Brain microvascular endothelial cell (primary cell): ENCODE measurements around the gene THAP11.

Source experiments
- DNase-seq: peaks from one replicate; pipeline ENCODE4 v3.0.0-alpha.2; 2020
- H3K27ac ChIP-seq: fragments of 250-450 bp; sonication (Bioruptor Pico); 2 replicates; pipeline ENCODE4 v1.5.1; 2020; ENCODE audit warnings: mild to moderate bottlenecking, moderate library complexity
- H3K27me3 ChIP-seq: fragments of 250-450 bp; sonication (Bioruptor Pico); replicated peaks from 2 replicates; pipeline ENCODE4 v1.5.1; 2020; ENCODE audit warnings: mild to moderate bottlenecking
- H3K36me3 ChIP-seq: fragments of 250-450 bp; sonication (Bioruptor Pico); replicated peaks from 2 replicates; pipeline ENCODE4 v1.5.1; 2020; ENCODE audit warnings: mild to moderate bottlenecking
- H3K4me3 ChIP-seq: 2 replicates; pipeline ENCODE4 v1.5.1; 2011; ENCODE audit warnings: low read depth, mild to moderate bottlenecking, control low read depth, low read length, moderate library complexity
- CTCF ChIP-seq: IDR thresholded peaks from 2 replicates; pipeline ENCODE4 v1.5.1; 2011; ENCODE audit warnings: low read depth, mild to moderate bottlenecking, moderate library complexity, low read length, control low read depth, inconsistent platforms; ENCODE audit errors: missing control alignments
- in situ Hi-C: cut with HindIII; loops from 2 replicates; pipeline ENCODE4 v1.10.0; 2017; ENCODE audit warnings: low sequenced_read_pairs, low pct_ligation_motif_present

Gene THAP11

GRCh38 chr16:67803894-67804293 lies 38.2 kb upstream of the THAP11 start:
- Histone ChIP-seq H3K36me3 (peaks cover 10% of the 10 kb centered on the region), H3K4me3 (no peak overlapping the region), H3K27me3 (no peaks in the 10 kb centered on the region), H3K27ac (no peak overlapping the region)
- no peak for DNase-seq
- in situ Hi-C loops, result loop anchor here (25.0 kb wide), 1 partner anchor 108 kb away; no protein-coding TSS in a partner anchor
- no peak for TF ChIP-seq CTCF

- TF ChIP-seq CTCF, result no peak
- DNase-seq, result no peak
- Histone ChIP-seq H3K4me3 (peak overlapping the region; percentile 96), H3K27me3 (no peaks in the 10 kb centered on the region), H3K27ac (no peak overlapping the region), H3K36me3 (peaks cover 10% of the 10 kb centered on the region)
- in situ Hi-C loops, result loop anchor here (25.0 kb wide), 1 partner anchor 107 kb away; no protein-coding TSS in a partner anchor
Measured at GRCh38 chr16:67804853-67805542, 37.1 kb upstream of the THAP11 start.

GRCh38 chr16:67805718-67806427 lies 36.2 kb upstream of the THAP11 start:
- in situ Hi-C loops, result loop anchor here (25.0 kb wide), 1 partner anchor 106 kb away; no protein-coding TSS in a partner anchor

DNA sequence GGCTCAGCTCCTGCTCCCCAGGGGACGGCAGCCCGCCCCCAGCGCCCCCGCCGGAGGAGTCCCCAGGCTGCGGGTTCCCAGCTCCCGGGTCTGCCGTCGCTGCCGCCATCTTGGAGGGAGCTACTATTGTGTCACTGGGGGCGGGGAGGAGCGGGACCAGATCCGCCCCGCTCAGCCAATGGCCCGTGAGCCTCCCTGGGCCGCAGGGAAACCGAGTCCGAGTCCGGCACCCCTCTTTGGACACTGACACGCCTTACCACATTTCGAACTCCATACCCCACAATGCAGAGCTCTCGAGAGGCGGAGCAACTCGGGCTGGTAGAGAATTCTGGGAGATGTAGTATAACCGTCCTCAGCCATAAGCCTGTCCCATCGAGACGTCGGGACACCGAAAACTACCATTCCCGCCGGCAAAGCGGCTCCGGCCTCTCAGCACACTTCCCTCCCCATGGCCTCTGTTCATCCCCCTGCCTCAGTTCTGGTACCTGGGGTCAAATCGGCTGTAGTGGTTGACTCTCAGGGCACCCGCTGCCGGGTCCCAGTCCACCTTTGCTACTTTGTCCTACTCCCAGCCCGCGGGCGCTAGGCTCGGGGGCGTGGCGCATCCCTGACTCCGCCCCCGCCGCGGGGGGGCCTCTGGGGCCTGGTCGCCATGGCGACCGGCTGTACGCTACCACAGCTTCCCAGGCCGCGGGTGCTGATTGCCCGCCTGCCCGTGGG lies 35.5 kb upstream of the THAP11 start, which contains the start of the genes RANBP10 and TSNAXIP1:
Gene RANBP10 (minus strand): TSS at position 133 of the 720 bp plus-strand sequence. CDS start 24 bp downstream, at position 109.
Gene TSNAXIP1 (plus strand): TSS at position 462 of the 720 bp plus-strand sequence. CDS start 261 bp downstream, outside the sequence.
- Histone ChIP-seq H3K27ac (peak within 1 kb of the TSS; percentile 49), H3K36me3 (peaks cover 6% of the 10 kb centered on the region), H3K27me3 (no peaks in the 10 kb centered on the region), H3K4me3 (peak within 1 kb of the TSS; percentile 96)
- TF ChIP-seq CTCF, result no peak
- peak; percentile 99 for DNase-seq
- in situ Hi-C loops, result loop anchor here (25.0 kb wide), 1 partner anchor 106 kb away; no protein-coding TSS in a partner anchor

More at GRCh38 chr16:67805718-67806427, 36.2 kb upstream of the THAP11 start:
- Histone ChIP-seq H3K27ac (peak overlapping the region; percentile 49), H3K4me3 (peak overlapping the region; percentile 96), H3K27me3 (no peaks in the 10 kb centered on the region), H3K36me3 (peaks cover 6% of the 10 kb centered on the region)
- no peak for TF ChIP-seq CTCF
- DNase-seq, result no peak

DNA sequence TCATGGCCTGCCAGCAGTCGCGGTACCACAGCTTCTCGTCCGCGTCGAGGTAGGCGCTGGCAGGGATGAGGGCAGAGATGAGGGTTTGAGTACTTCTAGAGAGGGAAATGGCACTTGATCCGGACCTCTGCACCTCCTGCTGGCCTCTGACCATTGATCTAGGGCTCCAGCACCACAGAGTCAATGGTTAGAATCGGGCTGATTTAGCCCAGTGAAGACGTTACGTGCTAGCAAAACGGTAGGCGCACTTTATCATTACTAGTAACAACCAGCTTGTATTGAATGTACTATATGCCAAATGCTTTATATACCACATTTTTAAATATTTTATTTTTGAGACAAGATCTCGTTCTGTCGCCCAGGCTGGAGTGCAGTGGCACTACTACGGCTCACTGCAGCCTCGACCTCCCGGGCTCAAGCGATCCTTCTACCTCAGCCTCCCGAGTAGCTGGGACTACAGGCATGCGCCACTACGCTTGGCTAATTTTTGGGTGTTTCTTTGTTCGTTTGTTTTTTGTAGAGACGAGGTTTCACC lies 34.9 kb upstream of the THAP11 start:
- no peak for DNase-seq
- H3K27ac ChIP-seq, result peak overlapping the region; percentile 39
- TF ChIP-seq CTCF, result peak; percentile 26
- no peaks in the 10 kb centered on the region for H3K27me3 ChIP-seq
- H3K4me3 ChIP-seq, result peak overlapping the region; percentile 96
- H3K36me3 ChIP-seq, result peaks cover 6% of the 10 kb centered on the region
- in situ Hi-C loops, result loop anchor here (25.0 kb wide), 1 partner anchor 105 kb away; no protein-coding TSS in a partner anchor
